Peyer's patch (tissue), 4 donors: ENCODE results near the gene RUNDC3A.

Source experiments
- CTCF ChIP-seq, 6 experiments: fragments of 450-650 bp in 4 of 6; fragments of 200-600 bp in 2 of 6; sonication (generic) in 1 of 6; IDR thresholded peaks; one replicate each; pipeline ENCODE4 v1.5.1; 2017 to 2019; ENCODE audit warnings: antibody characterized with exemption in 6 of 6, mild to moderate bottlenecking in 3 of 6, moderate library complexity in 1 of 6
- POLR2A ChIP-seq, 2 donors: fragments of 450-650 bp; IDR thresholded peaks; one replicate each; pipeline ENCODE4 v1.5.1; 2017; ENCODE audit warnings: antibody characterized with exemption in 2 of 2, mild to moderate bottlenecking in 2 of 2, moderate library complexity in 2 of 2

- TF ChIP-seq POLR2A (IDR thresholded peaks at IDR 0.05) (no peak), CTCF (IDR thresholded peaks at IDR 0.05) (no peak)
Measured at GRCh38 chr17:44279346-44279665, 29.1 kb upstream of the RUNDC3A start.
